GM12892 (cell line): ENCODE results near the gene ANXA4.

Experiments
- POLR2A ChIP-seq: IDR thresholded peaks from 2 replicates; pipeline ENCODE4 v1.6.1; 2011; ENCODE audit warnings: low read depth, low read length, control low read depth
- POLR2AphosphoS5 ChIP-seq: IDR thresholded peaks from 2 replicates; pipeline ENCODE4 v1.6.1; 2011; ENCODE audit warnings: low read depth, low read length, control low read depth

DNA sequence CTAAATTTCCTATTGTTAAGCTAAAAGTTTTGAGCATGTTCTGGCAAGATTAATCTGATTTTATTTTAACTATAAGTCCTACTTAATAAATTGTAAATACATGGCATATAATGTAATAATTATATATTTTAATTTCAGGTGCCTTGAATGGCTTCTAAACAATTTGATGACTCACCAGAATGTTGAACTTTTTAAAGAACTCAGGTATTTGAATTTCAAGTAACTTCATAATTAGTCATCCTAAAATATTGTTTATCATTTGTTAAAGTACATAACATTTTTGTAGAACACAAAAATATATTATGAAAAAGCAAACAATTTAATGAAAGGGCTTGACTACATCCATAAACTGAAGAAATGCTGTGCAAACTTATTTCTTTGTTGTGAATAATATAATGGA lies 102.1 kb downstream of the ANXA4 start:
- TF ChIP-seq POLR2A: no peak
- TF ChIP-seq POLR2AphosphoS5: no peak
